Measurements from ENCODE around the gene HEXIM2. TPM values are rescaled to one million over a fixed set of nuclear protein-coding genes. Genes with fewer than 3 reads are reported as not detected.

HEXIM2 gene
- total RNA-seq, 2 donors from 2014 or later = 12.5 to 13.0 TPM

- peak overlapping the region; percentile 34 to 80 for H3K4me3 Mint-ChIP-seq
- H3K27ac Mint-ChIP-seq = no peak overlapping the region
- no peaks in the 10 kb centered on the region for H3K27me3 Mint-ChIP-seq (ENCODE audit: low read depth)
Measured at GRCh38 chr17:45172232-45172540, 10.5 kb downstream of the HEXIM2 start.

GRCh38 chr17:45172541-45173286 is 11.0 kb downstream of the HEXIM2 start:
- peak; percentile 55 to 56 for DNase-seq
- Mint-ChIP-seq H3K4me3 (peak overlapping the region; percentile 80 to 84), H3K4me1 (ENCODE audit: low read depth) (peaks cover 32% of the 10 kb centered on the region), H3K27ac (peak overlapping the region; percentile 64), H3K9me3 (no peaks in the 10 kb centered on the region), H3K36me3 (ENCODE audit: insufficient read depth in 2 of 2) (no peaks in the 10 kb centered on the region), H3K27me3 (ENCODE audit: low read depth) (no peaks in the 10 kb centered on the region)
- ATAC-seq (replicated peaks in 1 of 2) = peak; percentile 85 to 87

More at GRCh38 chr17:45172232-45172540, 10.5 kb downstream of the HEXIM2 start:
- H3K36me3 Mint-ChIP-seq (ENCODE audit: insufficient read depth in 2 of 2) = no peaks in the 10 kb centered on the region
- peaks cover 32% of the 10 kb centered on the region for H3K4me1 Mint-ChIP-seq (ENCODE audit: low read depth)
- no peak for DNase-seq
- no peaks in the 10 kb centered on the region for H3K9me3 Mint-ChIP-seq
- ATAC-seq (replicated peaks in 1 of 2) = no peak

DNA sequence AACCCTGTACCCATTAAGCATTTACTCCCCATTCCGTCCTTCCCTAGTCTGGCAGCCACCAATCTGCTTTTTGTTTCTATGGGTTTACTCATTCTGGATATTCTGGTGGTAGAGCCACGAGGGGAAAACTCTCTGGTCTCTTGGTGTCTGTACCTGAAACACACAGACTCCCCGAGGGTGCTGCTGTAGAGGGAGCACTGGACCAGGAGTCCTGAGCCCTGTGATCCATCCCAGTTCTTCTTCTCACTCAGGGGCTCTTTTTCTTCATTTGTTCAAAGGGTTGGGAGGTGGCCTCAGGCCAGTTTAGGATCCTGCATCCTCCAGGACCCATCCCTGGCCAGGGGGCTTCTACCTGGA is 14.1 kb downstream of the HEXIM2 start:
- H3K36me3 Mint-ChIP-seq (ENCODE audit: insufficient read depth in 2 of 2) = no peaks in the 10 kb centered on the region

GRCh38 chr17:45177563-45177962 is 15.9 kb downstream of the HEXIM2 start:
- Mint-ChIP-seq H3K9me3 (no peaks in the 10 kb centered on the region), H3K27ac (no peak overlapping the region), H3K4me1 (ENCODE audit: low read depth) (peaks cover 13% of the 10 kb centered on the region), H3K27me3 (ENCODE audit: low read depth) (no peaks in the 10 kb centered on the region), H3K36me3 (ENCODE audit: insufficient read depth in 2 of 2) (no peaks in the 10 kb centered on the region), H3K4me3 (no peak overlapping the region)
- DNase-seq (no peak), ATAC-seq (replicated peaks in 1 of 2) (no peak)

More for the DNA sequence above, 14.1 kb downstream of the HEXIM2 start:
- no peaks in the 10 kb centered on the region for H3K27me3 Mint-ChIP-seq (ENCODE audit: low read depth)
- H3K4me3 Mint-ChIP-seq = no peak overlapping the region
- no peaks in the 10 kb centered on the region for H3K9me3 Mint-ChIP-seq
- no peak overlapping the region for H3K27ac Mint-ChIP-seq
- peaks cover 30% of the 10 kb centered on the region for H3K4me1 Mint-ChIP-seq (ENCODE audit: low read depth)
- ATAC-seq (replicated peaks in 1 of 2) = no peak
- no peak for DNase-seq

DNA sequence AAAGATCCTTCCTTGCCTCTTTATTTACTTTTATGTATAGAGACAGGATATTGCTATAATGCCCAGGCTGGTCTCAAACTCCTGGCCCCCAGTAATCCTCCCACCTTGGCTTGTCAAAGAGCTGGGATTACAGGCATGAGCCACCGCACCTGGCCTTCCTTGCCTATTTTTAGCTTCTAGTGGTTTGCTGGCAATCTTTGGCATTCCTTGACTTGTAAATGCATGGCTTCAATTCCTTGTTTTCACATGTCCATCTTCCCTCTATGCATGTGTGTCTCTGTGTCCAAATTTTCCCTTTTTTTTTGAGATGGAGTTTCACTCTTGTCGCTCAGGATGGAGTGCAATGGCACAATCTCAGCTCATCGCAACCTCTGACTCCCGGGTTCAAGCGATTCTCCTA is 22.5 kb downstream of the HEXIM2 start:
- H3K36me3 Mint-ChIP-seq (ENCODE audit: insufficient read depth in 2 of 2) = no peaks in the 10 kb centered on the region
- no peaks in the 10 kb centered on the region for H3K4me1 Mint-ChIP-seq (ENCODE audit: low read depth)

GRCh38 chr17:45186801-45187354 is 25.2 kb downstream of the HEXIM2 start:
- Mint-ChIP-seq H3K36me3 (ENCODE audit: insufficient read depth in 2 of 2) (no peaks in the 10 kb centered on the region), H3K27ac (no peak overlapping the region), H3K4me1 (ENCODE audit: low read depth) (no peaks in the 10 kb centered on the region), H3K9me3 (no peaks in the 10 kb centered on the region), H3K4me3 (no peak overlapping the region), H3K27me3 (ENCODE audit: low read depth) (no peaks in the 10 kb centered on the region)
- ATAC-seq (replicated peaks in 1 of 2) = no peak
- DNase-seq = no peak

More for the DNA sequence above, 22.5 kb downstream of the HEXIM2 start:
- DNase-seq (no peak), ATAC-seq (replicated peaks in 1 of 2) (no peak)
- Mint-ChIP-seq H3K9me3 (no peaks in the 10 kb centered on the region), H3K27ac (no peak overlapping the region), H3K4me3 (no peak overlapping the region), H3K27me3 (ENCODE audit: low read depth) (no peaks in the 10 kb centered on the region)

DNA sequence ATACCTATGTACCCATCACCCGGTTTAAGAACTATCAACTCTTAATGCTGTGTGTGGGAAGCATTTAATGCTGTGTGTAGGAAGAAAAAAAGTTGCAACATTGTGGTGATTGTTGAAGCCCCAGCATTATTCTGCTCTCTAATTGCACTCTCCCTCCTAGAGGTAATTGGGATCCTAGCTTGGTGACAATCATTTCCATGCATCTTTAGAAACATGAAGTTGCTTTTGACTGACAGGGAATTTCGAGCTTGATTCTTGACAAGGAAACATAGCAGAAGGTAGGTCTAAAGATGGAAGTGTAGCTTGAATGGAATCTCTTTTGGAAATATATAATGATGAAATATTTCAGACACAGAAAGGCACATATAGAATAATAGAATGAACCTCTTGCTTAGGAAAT is 27.3 kb downstream of the HEXIM2 start:
- ATAC-seq (replicated peaks in 1 of 2) (no peak), DNase-seq (no peak)
- no peak overlapping the region for H3K27ac Mint-ChIP-seq
- H3K9me3 Mint-ChIP-seq = no peaks in the 10 kb centered on the region
- no peak overlapping the region for H3K4me3 Mint-ChIP-seq
- H3K36me3 Mint-ChIP-seq (ENCODE audit: insufficient read depth in 2 of 2) = no peaks in the 10 kb centered on the region
- no peaks in the 10 kb centered on the region for H3K27me3 Mint-ChIP-seq (ENCODE audit: low read depth)
- no peaks in the 10 kb centered on the region for H3K4me1 Mint-ChIP-seq (ENCODE audit: low read depth)

DNA sequence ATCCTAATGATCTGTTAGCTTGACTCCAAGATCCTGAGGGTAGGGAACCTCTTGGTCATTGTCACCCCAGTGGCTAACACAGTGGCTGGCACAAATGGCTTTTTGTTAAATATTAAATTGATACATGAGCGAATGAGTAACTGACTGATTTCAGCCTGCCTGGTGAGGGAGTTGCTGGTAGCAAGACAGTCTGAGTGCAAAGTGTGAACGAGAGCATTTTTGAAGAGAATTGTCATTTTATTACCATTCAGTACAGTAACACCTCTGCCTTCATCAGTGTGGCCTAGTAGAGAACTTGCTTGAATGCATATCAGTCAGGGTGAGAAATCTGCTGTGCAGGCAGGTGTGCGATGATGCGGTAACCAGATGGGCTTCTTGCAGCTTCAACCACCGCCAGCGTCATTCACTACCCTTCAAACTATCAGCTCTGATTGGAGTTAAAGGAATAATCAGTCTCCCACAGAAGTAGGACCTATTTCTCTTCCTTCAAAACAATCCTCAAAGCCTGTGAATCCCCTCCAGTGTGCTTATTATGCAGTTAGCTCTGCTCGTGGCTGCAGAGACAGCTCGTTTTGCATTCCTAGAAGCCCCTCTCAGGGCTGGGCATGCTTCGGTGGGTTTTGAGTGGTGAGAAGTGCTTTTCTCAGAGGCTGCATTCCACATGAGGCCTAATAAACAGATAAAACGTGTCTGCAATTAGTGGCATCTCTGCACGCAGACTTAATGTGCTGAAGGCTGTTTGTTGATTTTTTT is 29.0 kb downstream of the HEXIM2 start:
- Mint-ChIP-seq H3K36me3 (ENCODE audit: insufficient read depth in 2 of 2) (no peaks in the 10 kb centered on the region), H3K27ac (no peak overlapping the region), H3K4me3 (no peak overlapping the region), H3K27me3 (ENCODE audit: low read depth) (no peaks in the 10 kb centered on the region), H3K4me1 (ENCODE audit: low read depth) (no peaks in the 10 kb centered on the region), H3K9me3 (no peaks in the 10 kb centered on the region)
- no peak for DNase-seq
- ATAC-seq (replicated peaks in 1 of 2) = no peak

- Mint-ChIP-seq H3K4me3 (no peak overlapping the region), H3K27me3 (ENCODE audit: low read depth) (no peaks in the 10 kb centered on the region), H3K27ac (no peak overlapping the region), H3K4me1 (ENCODE audit: low read depth) (no peaks in the 10 kb centered on the region), H3K36me3 (ENCODE audit: insufficient read depth in 2 of 2) (no peaks in the 10 kb centered on the region), H3K9me3 (no peaks in the 10 kb centered on the region)
- no peak for DNase-seq
- no peak for ATAC-seq (replicated peaks in 1 of 2)
Measured at GRCh38 chr17:45195424-45195823, 33.7 kb downstream of the HEXIM2 start.

DNA sequence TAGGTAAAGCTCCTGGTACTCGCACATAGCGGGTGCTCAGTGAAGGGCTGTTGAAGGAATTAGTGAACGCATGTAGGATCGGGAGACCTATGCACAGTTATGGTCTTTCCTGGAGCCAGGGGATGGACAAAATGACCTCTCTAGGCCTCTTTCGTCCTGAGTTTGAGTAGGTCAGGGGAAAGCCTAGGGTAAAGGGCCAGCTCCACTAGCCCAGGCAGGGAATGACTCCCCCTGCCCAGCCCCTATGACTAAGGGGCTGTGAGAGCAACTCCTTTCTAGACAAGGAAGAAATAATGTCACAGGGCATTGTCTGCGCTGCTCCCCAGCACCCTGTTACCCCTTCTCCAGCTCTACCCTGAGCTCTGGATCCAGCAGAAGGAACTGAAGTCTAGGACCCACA is 35.4 kb downstream of the HEXIM2 start:
- Mint-ChIP-seq H3K36me3 (ENCODE audit: insufficient read depth in 2 of 2) (no peaks in the 10 kb centered on the region), H3K27ac (no peak overlapping the region), H3K4me3 (no peak overlapping the region), H3K4me1 (ENCODE audit: low read depth) (no peaks in the 10 kb centered on the region), H3K27me3 (ENCODE audit: low read depth) (no peaks in the 10 kb centered on the region), H3K9me3 (no peaks in the 10 kb centered on the region)
- DNase-seq (no peak), ATAC-seq (replicated peaks in 1 of 2) (no peak)

DNA sequence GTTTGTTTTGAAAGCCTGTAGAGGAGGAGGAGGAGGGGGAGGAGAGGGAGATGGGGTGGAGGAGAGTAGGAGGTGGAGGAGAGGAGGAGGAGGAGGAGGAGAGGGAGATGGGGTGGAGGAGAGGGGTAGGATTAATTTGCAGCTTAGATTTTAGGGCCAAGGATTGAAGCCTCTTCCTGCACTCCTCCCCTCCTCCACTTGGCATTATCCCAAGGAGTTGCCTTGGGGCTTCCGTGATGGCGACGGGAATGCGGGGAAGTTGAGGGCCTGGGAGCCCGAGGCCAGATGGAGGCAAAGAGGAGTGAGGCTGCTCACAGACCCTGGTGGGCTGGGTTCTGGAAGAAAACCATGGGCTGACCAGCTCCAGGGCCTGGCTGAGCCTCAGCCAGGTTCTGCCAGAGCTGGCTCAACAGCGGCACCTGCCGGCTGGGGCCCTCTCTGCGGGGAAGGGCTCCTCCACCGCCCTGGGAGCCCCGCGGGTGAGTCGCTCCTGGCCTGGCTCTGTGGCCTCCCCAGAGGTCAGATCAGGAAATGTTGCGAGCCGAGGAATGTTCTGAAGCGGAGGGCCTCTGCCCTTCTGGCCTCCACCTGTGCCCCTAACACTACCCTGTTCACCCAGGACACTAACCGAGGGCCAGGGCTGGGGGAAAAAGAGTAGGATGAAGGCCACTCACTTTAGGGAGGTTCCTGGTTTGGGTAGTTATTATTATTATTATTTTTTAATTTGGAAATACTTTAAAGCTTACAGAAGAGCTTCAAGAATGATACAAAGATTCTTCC is 36.1 kb downstream of the HEXIM2 start:
- no peaks in the 10 kb centered on the region for H3K9me3 Mint-ChIP-seq
- ATAC-seq (replicated peaks in 1 of 2) = peak; percentile 99 to 100
- no peak overlapping the region for H3K4me3 Mint-ChIP-seq
- no peaks in the 10 kb centered on the region for H3K27me3 Mint-ChIP-seq (ENCODE audit: low read depth)
- H3K4me1 Mint-ChIP-seq (ENCODE audit: low read depth) = no peaks in the 10 kb centered on the region
- H3K36me3 Mint-ChIP-seq (ENCODE audit: insufficient read depth in 2 of 2) = no peaks in the 10 kb centered on the region
- H3K27ac Mint-ChIP-seq = no peak overlapping the region
- peak; percentile 93 to 96 for DNase-seq

GRCh38 chr17:45200701-45201100 is 39.0 kb downstream of the HEXIM2 start:
- Mint-ChIP-seq H3K4me3 (no peak overlapping the region), H3K9me3 (no peaks in the 10 kb centered on the region), H3K36me3 (ENCODE audit: insufficient read depth in 2 of 2) (no peaks in the 10 kb centered on the region), H3K27ac (no peak overlapping the region), H3K4me1 (ENCODE audit: low read depth) (no peaks in the 10 kb centered on the region), H3K27me3 (ENCODE audit: low read depth) (no peaks in the 10 kb centered on the region)
- ATAC-seq (replicated peaks in 1 of 2) (no peak), DNase-seq (no peak)

DNA sequence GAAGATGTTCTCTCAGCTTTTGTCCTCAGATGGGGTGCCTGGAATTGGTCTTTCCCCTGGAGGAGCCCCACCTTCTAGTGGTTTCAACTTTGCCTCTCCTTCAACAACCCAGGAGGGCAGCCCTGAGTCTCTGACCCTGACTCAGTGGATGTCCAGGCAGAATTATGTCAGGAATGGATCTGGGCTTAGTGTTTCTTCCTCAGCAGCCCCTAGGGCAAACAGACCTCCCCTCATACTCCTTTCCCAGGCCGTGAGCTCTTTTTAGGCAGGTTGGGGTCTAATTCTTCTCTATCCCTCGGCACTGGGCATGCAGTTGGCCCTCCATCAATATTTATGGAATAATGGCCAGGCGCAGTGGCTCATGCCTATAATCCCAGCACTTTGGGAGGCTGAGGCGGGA is 39.8 kb downstream of the HEXIM2 start:
- Mint-ChIP-seq H3K36me3 (ENCODE audit: insufficient read depth in 2 of 2) (no peaks in the 10 kb centered on the region), H3K27me3 (ENCODE audit: low read depth) (no peaks in the 10 kb centered on the region), H3K4me3 (no peak overlapping the region), H3K27ac (no peak overlapping the region), H3K4me1 (ENCODE audit: low read depth) (no peaks in the 10 kb centered on the region), H3K9me3 (no peaks in the 10 kb centered on the region)
- ATAC-seq (replicated peaks in 1 of 2) (no peak), DNase-seq (no peak)
